Measurements from ENCODE around the gene TLN1.

TLN1 gene

DNA sequence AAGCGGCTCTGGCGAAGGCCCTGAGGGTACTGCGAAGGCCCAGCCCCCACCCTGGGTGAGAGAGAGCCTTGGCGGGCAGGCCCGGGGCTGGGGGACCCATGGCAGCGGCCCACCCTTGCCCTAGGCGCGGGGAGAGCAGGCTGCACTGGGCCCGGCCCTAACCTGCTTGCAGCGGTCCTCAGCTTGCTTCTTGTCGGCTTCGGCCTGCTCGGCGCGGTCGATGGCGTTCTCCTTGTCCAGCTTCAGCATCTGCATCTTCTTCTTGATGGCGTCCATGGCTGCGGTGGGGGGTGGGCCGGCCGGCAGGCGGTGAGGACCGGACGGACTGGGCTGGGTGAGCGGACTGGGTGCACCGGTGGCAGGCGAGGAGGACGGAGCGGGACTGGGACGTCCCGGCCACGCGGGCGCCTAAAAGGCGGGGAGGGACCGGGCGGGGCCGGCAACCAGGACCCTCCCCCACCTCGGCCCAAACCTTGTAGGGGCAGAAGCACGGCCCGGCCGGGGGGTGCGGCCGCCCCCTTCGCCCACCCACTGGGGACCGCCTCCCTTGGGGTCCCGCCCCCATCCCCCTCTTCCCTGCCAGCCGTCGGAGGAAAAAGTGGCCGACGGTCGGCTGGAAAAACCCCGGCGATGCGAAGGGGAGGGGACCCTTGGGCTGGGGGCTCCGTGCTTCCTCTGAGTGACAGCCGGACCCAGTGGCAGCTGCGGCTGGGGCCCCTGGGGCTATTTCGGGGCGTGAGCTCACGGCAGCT, 42.3 kb downstream of the TLN1 start, which contains the start of gene TPM2:
TPM2 (minus strand) TSS at position 384 of the 752 bp plus-strand sequence; CDS start at position 276, 108 bp downstream.
- Histone ChIP-seq H3K36me3 (ENCODE audit: control insufficient read depth in 1 of 2, insufficient read depth in 2 of 2, low read length in 2 of 2) (no peaks in the 10 kb centered on the region), H3K9me3 (ENCODE audit: control insufficient read depth in 1 of 2, low read length in 2 of 2) (no peaks in the 10 kb centered on the region), H3K27me3 (ENCODE audit: control insufficient read depth in 1 of 2, insufficient read depth in 2 of 2, low read length in 2 of 2) (no peaks in the 10 kb centered on the region), H3K4me1 (ENCODE audit: control insufficient read depth in 1 of 2, insufficient read depth in 2 of 2, low read length in 2 of 2) (peaks cover 15 to 22% of the 10 kb centered on the region in 2 donors), H3K27ac (ENCODE audit: low read depth, low read length) (peak within 1 kb of the TSS; percentile 73), H3K9ac (ENCODE audit: low read depth in 1 of 2, low read length in 2 of 2) (peak within 1 kb of the TSS; percentile 69 to 74), H3K4me3 (ENCODE audit: low read depth in 1 of 2, low read length in 2 of 2) (peak within 1 kb of the TSS; percentile 69 to 75)

DNA sequence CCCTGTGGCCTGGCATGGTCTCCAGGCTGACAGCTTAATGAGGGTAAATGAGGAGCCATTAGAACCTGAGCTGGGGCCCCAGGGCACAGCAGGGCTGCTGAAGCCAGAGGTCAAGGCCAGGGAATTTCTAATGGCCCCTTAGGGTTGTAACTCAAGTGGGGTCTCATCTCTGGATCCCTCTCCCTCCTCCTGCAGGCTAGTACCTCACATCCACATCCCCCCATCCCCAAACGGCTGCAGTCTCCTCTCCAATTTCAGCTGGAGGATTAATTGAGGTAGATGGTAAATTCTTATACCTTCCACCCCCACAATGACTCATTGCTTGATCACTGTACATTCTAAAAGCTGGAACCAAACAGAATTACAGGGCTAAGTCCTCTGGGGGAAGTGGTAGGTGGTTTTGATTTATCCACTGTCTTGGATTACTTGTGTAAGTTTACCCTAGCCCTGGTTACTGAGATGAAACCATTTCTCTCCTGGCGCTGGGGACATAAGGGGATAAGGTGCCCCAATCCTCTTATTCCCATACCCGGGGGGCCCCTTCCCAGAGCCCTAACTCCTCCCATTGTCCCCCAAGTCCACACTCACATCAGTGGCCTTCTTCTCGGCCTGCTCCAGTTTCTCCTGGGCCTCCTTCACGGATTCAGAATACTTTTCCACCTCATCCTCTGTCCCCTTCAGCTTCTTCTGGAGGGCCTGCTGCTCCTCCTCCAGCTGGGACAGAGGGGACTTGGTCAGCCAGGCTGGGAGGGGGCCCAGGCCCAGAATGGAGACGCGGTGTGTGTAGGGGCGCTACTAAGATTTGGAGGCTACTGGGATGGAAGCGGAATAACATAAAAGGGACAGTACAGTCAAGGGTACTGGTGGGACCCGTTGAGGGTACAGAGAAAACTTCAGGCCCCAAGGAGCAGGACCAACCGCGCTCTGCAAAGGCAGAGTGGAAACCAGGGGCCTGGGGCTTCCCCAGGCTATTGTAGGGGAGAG, 43.1 kb downstream of the TLN1 start:
- peak overlapping the region; percentile 55 to 75 for H3K4me3 ChIP-seq (ENCODE audit: low read depth in 1 of 2, low read length in 2 of 2)
- peak overlapping the region; percentile 51 to 69 for H3K9ac ChIP-seq (ENCODE audit: low read depth in 1 of 2, low read length in 2 of 2)
- no peaks in the 10 kb centered on the region for H3K36me3 ChIP-seq (ENCODE audit: control insufficient read depth in 1 of 2, insufficient read depth in 2 of 2, low read length in 2 of 2)
- peaks cover 15 to 22% of the 10 kb centered on the region in 2 donors for H3K4me1 ChIP-seq (ENCODE audit: control insufficient read depth in 1 of 2, insufficient read depth in 2 of 2, low read length in 2 of 2)
- no peaks in the 10 kb centered on the region for H3K9me3 ChIP-seq (ENCODE audit: control insufficient read depth in 1 of 2, low read length in 2 of 2)
- H3K27me3 ChIP-seq (ENCODE audit: control insufficient read depth in 1 of 2, insufficient read depth in 2 of 2, low read length in 2 of 2): no peaks in the 10 kb centered on the region
- peak overlapping the region; percentile 64 for H3K27ac ChIP-seq (ENCODE audit: low read depth, low read length)

GRCh38 chr9:35687972-35688557, 43.9 kb downstream of the TLN1 start:
- peaks cover 15 to 22% of the 10 kb centered on the region in 2 donors for H3K4me1 ChIP-seq (ENCODE audit: control insufficient read depth in 1 of 2, insufficient read depth in 2 of 2, low read length in 2 of 2)
- H3K27me3 ChIP-seq (ENCODE audit: control insufficient read depth in 1 of 2, insufficient read depth in 2 of 2, low read length in 2 of 2): no peaks in the 10 kb centered on the region
- no peaks in the 10 kb centered on the region for H3K36me3 ChIP-seq (ENCODE audit: control insufficient read depth in 1 of 2, insufficient read depth in 2 of 2, low read length in 2 of 2)
- H3K4me3 ChIP-seq (ENCODE audit: low read depth in 1 of 2, low read length in 2 of 2): peak overlapping the region; percentile 55 to 75
- H3K9me3 ChIP-seq (ENCODE audit: control insufficient read depth in 1 of 2, low read length in 2 of 2): no peaks in the 10 kb centered on the region
- H3K9ac ChIP-seq (ENCODE audit: low read depth in 1 of 2, low read length in 2 of 2): peak overlapping the region in 1 of 2 donors; percentile 18
- peak overlapping the region; percentile 18 for H3K27ac ChIP-seq (ENCODE audit: low read depth, low read length)

GRCh38 chr9:35687306-35687705, 44.7 kb downstream of the TLN1 start:
- H3K4me3 ChIP-seq (ENCODE audit: low read depth in 1 of 2, low read length in 2 of 2): no peak overlapping the region
- no peak overlapping the region for H3K9ac ChIP-seq (ENCODE audit: low read depth in 1 of 2, low read length in 2 of 2)
- peaks cover 15 to 22% of the 10 kb centered on the region in 2 donors for H3K4me1 ChIP-seq (ENCODE audit: control insufficient read depth in 1 of 2, insufficient read depth in 2 of 2, low read length in 2 of 2)
- H3K27me3 ChIP-seq (ENCODE audit: control insufficient read depth in 1 of 2, insufficient read depth in 2 of 2, low read length in 2 of 2): no peaks in the 10 kb centered on the region
- no peak overlapping the region for H3K27ac ChIP-seq (ENCODE audit: low read depth, low read length)
- no peaks in the 10 kb centered on the region for H3K36me3 ChIP-seq (ENCODE audit: control insufficient read depth in 1 of 2, insufficient read depth in 2 of 2, low read length in 2 of 2)
- no peaks in the 10 kb centered on the region for H3K9me3 ChIP-seq (ENCODE audit: control insufficient read depth in 1 of 2, low read length in 2 of 2)

- Histone ChIP-seq H3K9ac (ENCODE audit: low read depth in 1 of 2, low read length in 2 of 2) (no peak overlapping the region), H3K27ac (ENCODE audit: low read depth, low read length) (no peak overlapping the region), H3K27me3 (ENCODE audit: control insufficient read depth in 1 of 2, insufficient read depth in 2 of 2, low read length in 2 of 2) (no peaks in the 10 kb centered on the region), H3K36me3 (ENCODE audit: control insufficient read depth in 1 of 2, insufficient read depth in 2 of 2, low read length in 2 of 2) (no peaks in the 10 kb centered on the region), H3K4me1 (ENCODE audit: control insufficient read depth in 1 of 2, insufficient read depth in 2 of 2, low read length in 2 of 2) (peaks cover 15 to 22% of the 10 kb centered on the region in 2 donors), H3K4me3 (ENCODE audit: low read depth in 1 of 2, low read length in 2 of 2) (no peak overlapping the region), H3K9me3 (ENCODE audit: control insufficient read depth in 1 of 2, low read length in 2 of 2) (no peaks in the 10 kb centered on the region)
These were observed 45.5 kb downstream of the TLN1 start for GRCh38 chr9:35686222-35687203.

- Histone ChIP-seq H3K4me1 (ENCODE audit: control insufficient read depth in 1 of 2, insufficient read depth in 2 of 2, low read length in 2 of 2) (peaks cover 15 to 20% of the 10 kb centered on the region in 2 donors), H3K9ac (ENCODE audit: low read depth in 1 of 2, low read length in 2 of 2) (no peak overlapping the region), H3K27me3 (ENCODE audit: control insufficient read depth in 1 of 2, insufficient read depth in 2 of 2, low read length in 2 of 2) (no peaks in the 10 kb centered on the region), H3K36me3 (ENCODE audit: control insufficient read depth in 1 of 2, insufficient read depth in 2 of 2, low read length in 2 of 2) (no peaks in the 10 kb centered on the region), H3K4me3 (ENCODE audit: low read depth in 1 of 2, low read length in 2 of 2) (no peak overlapping the region), H3K9me3 (ENCODE audit: control insufficient read depth in 1 of 2, low read length in 2 of 2) (no peaks in the 10 kb centered on the region), H3K27ac (ENCODE audit: low read depth, low read length) (no peak overlapping the region)
These were observed 46.5 kb downstream of the TLN1 start for GRCh38 chr9:35685506-35685905.

DNA sequence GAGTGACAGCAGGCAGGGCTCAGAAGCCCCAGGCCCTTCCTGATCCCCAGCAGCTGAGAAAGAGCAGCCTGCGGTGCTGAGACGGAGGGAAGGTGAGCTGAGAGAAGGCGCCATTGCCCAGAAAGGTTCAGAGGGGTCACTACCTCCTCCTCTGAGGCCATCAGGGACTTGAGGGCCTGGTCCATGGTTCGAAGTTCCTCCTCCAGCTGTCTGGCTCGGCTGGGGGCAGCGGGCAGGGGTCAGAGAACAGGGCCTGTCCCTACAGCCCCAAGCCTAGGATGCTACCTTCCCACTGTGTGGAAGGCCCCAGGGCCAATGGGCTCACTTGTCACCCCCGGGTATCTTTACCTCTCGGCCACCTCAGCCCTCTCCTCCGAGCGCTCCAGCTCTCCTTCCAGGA, 47.1 kb downstream of the TLN1 start:
- no peak overlapping the region for H3K27ac ChIP-seq (ENCODE audit: low read depth, low read length)
- H3K36me3 ChIP-seq (ENCODE audit: control insufficient read depth in 1 of 2, insufficient read depth in 2 of 2, low read length in 2 of 2): no peaks in the 10 kb centered on the region
- no peaks in the 10 kb centered on the region for H3K9me3 ChIP-seq (ENCODE audit: control insufficient read depth in 1 of 2, low read length in 2 of 2)
- no peak overlapping the region for H3K4me3 ChIP-seq (ENCODE audit: low read depth in 1 of 2, low read length in 2 of 2)
- no peaks in the 10 kb centered on the region for H3K27me3 ChIP-seq (ENCODE audit: control insufficient read depth in 1 of 2, insufficient read depth in 2 of 2, low read length in 2 of 2)
- H3K4me1 ChIP-seq (ENCODE audit: control insufficient read depth in 1 of 2, insufficient read depth in 2 of 2, low read length in 2 of 2): peaks cover 15% of the 10 kb centered on the region in 2 donors
- H3K9ac ChIP-seq (ENCODE audit: low read depth in 1 of 2, low read length in 2 of 2): no peak overlapping the region

DNA sequence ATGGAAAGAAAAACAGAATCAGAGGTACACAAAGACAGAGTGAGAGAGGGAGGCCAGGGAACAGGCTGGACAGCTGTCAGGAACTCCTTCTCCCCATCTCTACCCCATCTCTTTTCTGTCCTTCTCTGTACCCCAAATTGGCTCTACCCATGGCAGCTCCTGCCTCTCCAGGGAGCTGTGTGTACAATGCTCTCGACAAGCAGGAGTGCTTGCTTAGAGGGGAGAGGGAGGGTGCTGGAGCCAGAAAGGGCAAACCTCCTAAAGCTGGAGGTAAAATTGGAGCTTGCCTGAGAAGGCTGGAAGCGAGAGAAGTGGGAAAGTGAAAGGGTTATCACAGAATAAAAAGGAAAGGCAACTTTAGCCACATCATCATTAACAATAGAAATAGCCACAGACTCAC, 48.7 kb downstream of the TLN1 start:
- H3K9me3 ChIP-seq (ENCODE audit: control insufficient read depth in 1 of 2, low read length in 2 of 2): no peaks in the 10 kb centered on the region
- H3K4me1 ChIP-seq (ENCODE audit: control insufficient read depth in 1 of 2, insufficient read depth in 2 of 2, low read length in 2 of 2): peaks cover 3 to 4% of the 10 kb centered on the region in 2 donors
- no peak overlapping the region for H3K27ac ChIP-seq (ENCODE audit: low read depth, low read length)
- H3K36me3 ChIP-seq (ENCODE audit: control insufficient read depth in 1 of 2, insufficient read depth in 2 of 2, low read length in 2 of 2): no peaks in the 10 kb centered on the region
- H3K4me3 ChIP-seq (ENCODE audit: low read depth in 1 of 2, low read length in 2 of 2): no peak overlapping the region
- H3K9ac ChIP-seq (ENCODE audit: low read depth in 1 of 2, low read length in 2 of 2): no peak overlapping the region
- no peaks in the 10 kb centered on the region for H3K27me3 ChIP-seq (ENCODE audit: control insufficient read depth in 1 of 2, insufficient read depth in 2 of 2, low read length in 2 of 2)
